ENCODE results near the gene HES3. TPM values are rescaled to one million over a fixed set of nuclear protein-coding genes. Genes with fewer than 3 reads are reported as not detected.

HES3 gene
- total RNA-seq, 2 donors from 2014 or later: not detected

GRCh38 chr1:6266641-6267040 lies 22.7 kb downstream of the HES3 start:
- no peaks in the 10 kb centered on the region for H3K36me3 Mint-ChIP-seq (ENCODE audit: low read depth)
- peaks cover 4% of the 10 kb centered on the region for H3K27me3 Mint-ChIP-seq
- no peaks in the 10 kb centered on the region for H3K9me3 ChIP-seq (ENCODE audit: control insufficient read depth, low read length, poor library complexity, severe bottlenecking)
- ATAC-seq (no peak), DNase-seq (no peak)
- H3K4me1 Mint-ChIP-seq: no peaks in the 10 kb centered on the region
- no peak overlapping the region for H3K4me3 Mint-ChIP-seq
- no peak overlapping the region for H3K27ac Mint-ChIP-seq

GRCh38 chr1:6267686-6268322 lies 23.8 kb downstream of the HES3 start:
- H3K4me3 Mint-ChIP-seq: no peak overlapping the region
- no peaks in the 10 kb centered on the region for H3K4me1 Mint-ChIP-seq

GRCh38 chr1:6268415-6268814 lies 24.4 kb downstream of the HES3 start:
- Mint-ChIP-seq H3K27me3 (no peaks in the 10 kb centered on the region), H3K27ac (no peak overlapping the region), H3K36me3 (ENCODE audit: low read depth) (no peaks in the 10 kb centered on the region), H3K4me3 (no peak overlapping the region), H3K4me1 (no peaks in the 10 kb centered on the region)
- H3K9me3 ChIP-seq (ENCODE audit: control insufficient read depth, low read length, poor library complexity, severe bottlenecking): no peaks in the 10 kb centered on the region
- DNase-seq: no peak
- ATAC-seq: no peak

More at GRCh38 chr1:6267686-6268322, 23.8 kb downstream of the HES3 start:
- Mint-ChIP-seq H3K36me3 (ENCODE audit: low read depth) (no peaks in the 10 kb centered on the region), H3K27ac (no peak overlapping the region), H3K27me3 (no peaks in the 10 kb centered on the region)
- no peaks in the 10 kb centered on the region for H3K9me3 ChIP-seq (ENCODE audit: control insufficient read depth, low read length, poor library complexity, severe bottlenecking)
- DNase-seq (no peak), ATAC-seq (no peak)

- Mint-ChIP-seq H3K36me3 (ENCODE audit: low read depth) (no peaks in the 10 kb centered on the region), H3K27ac (no peak overlapping the region), H3K4me3 (no peak overlapping the region), H3K4me1 (no peaks in the 10 kb centered on the region), H3K27me3 (no peaks in the 10 kb centered on the region)
- DNase-seq (no peak), ATAC-seq (no peak)
- no peaks in the 10 kb centered on the region for H3K9me3 ChIP-seq (ENCODE audit: control insufficient read depth, low read length, poor library complexity, severe bottlenecking)
Observed at GRCh38 chr1:6269296-6269695, 25.3 kb downstream of the HES3 start.

GRCh38 chr1:6269720-6270400 lies 25.9 kb downstream of the HES3 start:
- DNase-seq (no peak), ATAC-seq (no peak)
- H3K27me3 Mint-ChIP-seq: no peaks in the 10 kb centered on the region
- no peaks in the 10 kb centered on the region for H3K36me3 Mint-ChIP-seq (ENCODE audit: low read depth)
- no peak overlapping the region for H3K4me3 Mint-ChIP-seq
- H3K9me3 ChIP-seq (ENCODE audit: control insufficient read depth, low read length, poor library complexity, severe bottlenecking): no peaks in the 10 kb centered on the region
- no peak overlapping the region for H3K27ac Mint-ChIP-seq
- H3K4me1 Mint-ChIP-seq: no peaks in the 10 kb centered on the region

- Mint-ChIP-seq H3K36me3 (ENCODE audit: low read depth) (no peaks in the 10 kb centered on the region), H3K4me3 (no peak overlapping the region), H3K27ac (no peak overlapping the region), H3K27me3 (no peaks in the 10 kb centered on the region), H3K4me1 (no peaks in the 10 kb centered on the region)
- ATAC-seq: no peak
- no peaks in the 10 kb centered on the region for H3K9me3 ChIP-seq (ENCODE audit: control insufficient read depth, low read length, poor library complexity, severe bottlenecking)
- DNase-seq: no peak
Observed at GRCh38 chr1:6270401-6270800, 26.4 kb downstream of the HES3 start.

- H3K9me3 ChIP-seq (ENCODE audit: control insufficient read depth, low read length, poor library complexity, severe bottlenecking): no peaks in the 10 kb centered on the region
- no peaks in the 10 kb centered on the region for H3K27me3 Mint-ChIP-seq
- no peaks in the 10 kb centered on the region for H3K36me3 Mint-ChIP-seq (ENCODE audit: low read depth)
- ATAC-seq (no peak), DNase-seq (no peak)
- no peaks in the 10 kb centered on the region for H3K4me1 Mint-ChIP-seq
- no peak overlapping the region for H3K27ac Mint-ChIP-seq
- no peak overlapping the region for H3K4me3 Mint-ChIP-seq
Observed at GRCh38 chr1:6271006-6271405, 27.0 kb downstream of the HES3 start.

- Mint-ChIP-seq H3K4me3 (no peak overlapping the region), H3K36me3 (ENCODE audit: low read depth) (no peaks in the 10 kb centered on the region), H3K27me3 (no peaks in the 10 kb centered on the region), H3K4me1 (no peaks in the 10 kb centered on the region), H3K27ac (no peak overlapping the region)
- no peaks in the 10 kb centered on the region for H3K9me3 ChIP-seq (ENCODE audit: control insufficient read depth, low read length, poor library complexity, severe bottlenecking)
- DNase-seq (no peak), ATAC-seq (no peak)
Observed at GRCh38 chr1:6271554-6271953, 27.6 kb downstream of the HES3 start.

GRCh38 chr1:6272452-6272851 lies 28.5 kb downstream of the HES3 start:
- ATAC-seq (no peak), DNase-seq (no peak)
- Mint-ChIP-seq H3K27me3 (no peaks in the 10 kb centered on the region), H3K27ac (no peak overlapping the region), H3K4me1 (peaks cover under 1% of the 10 kb centered on the region), H3K4me3 (no peak overlapping the region), H3K36me3 (ENCODE audit: low read depth) (no peaks in the 10 kb centered on the region)
- no peaks in the 10 kb centered on the region for H3K9me3 ChIP-seq (ENCODE audit: control insufficient read depth, low read length, poor library complexity, severe bottlenecking)

- H3K9me3 ChIP-seq (ENCODE audit: control insufficient read depth, low read length, poor library complexity, severe bottlenecking): no peaks in the 10 kb centered on the region
- ATAC-seq (no peak), DNase-seq (no peak)
- H3K4me3 Mint-ChIP-seq: no peak overlapping the region
- no peaks in the 10 kb centered on the region for H3K27me3 Mint-ChIP-seq
- no peak overlapping the region for H3K27ac Mint-ChIP-seq
- H3K4me1 Mint-ChIP-seq: peaks cover 2% of the 10 kb centered on the region
- no peaks in the 10 kb centered on the region for H3K36me3 Mint-ChIP-seq (ENCODE audit: low read depth)
Observed at GRCh38 chr1:6272868-6273267, 28.9 kb downstream of the HES3 start.

- Mint-ChIP-seq H3K36me3 (ENCODE audit: low read depth) (no peaks in the 10 kb centered on the region), H3K4me1 (peaks cover 2% of the 10 kb centered on the region), H3K27me3 (no peaks in the 10 kb centered on the region)
Observed at GRCh38 chr1:6273380-6273891, 29.5 kb downstream of the HES3 start.

GRCh38 chr1:6274102-6274501 lies 30.1 kb downstream of the HES3 start:
- Mint-ChIP-seq H3K4me3 (no peak overlapping the region), H3K27me3 (no peaks in the 10 kb centered on the region), H3K27ac (no peak overlapping the region), H3K4me1 (peaks cover 2% of the 10 kb centered on the region), H3K36me3 (ENCODE audit: low read depth) (peaks cover 4% of the 10 kb centered on the region)
- H3K9me3 ChIP-seq (ENCODE audit: control insufficient read depth, low read length, poor library complexity, severe bottlenecking): no peaks in the 10 kb centered on the region
- no peak for DNase-seq
- no peak for ATAC-seq

More at GRCh38 chr1:6273380-6273891, 29.5 kb downstream of the HES3 start:
- no peaks in the 10 kb centered on the region for H3K9me3 ChIP-seq (ENCODE audit: control insufficient read depth, low read length, poor library complexity, severe bottlenecking)
- no peak overlapping the region for H3K4me3 Mint-ChIP-seq
- no peak for ATAC-seq
- DNase-seq: no peak
- H3K27ac Mint-ChIP-seq: no peak overlapping the region

GRCh38 chr1:6274622-6275139 lies 30.7 kb downstream of the HES3 start:
- H3K27ac Mint-ChIP-seq: no peak overlapping the region
- DNase-seq (no peak), ATAC-seq (no peak)
- H3K27me3 Mint-ChIP-seq: no peaks in the 10 kb centered on the region
- peaks cover 2% of the 10 kb centered on the region for H3K4me1 Mint-ChIP-seq
- no peaks in the 10 kb centered on the region for H3K9me3 ChIP-seq (ENCODE audit: control insufficient read depth, low read length, poor library complexity, severe bottlenecking)
- peaks cover 6% of the 10 kb centered on the region for H3K36me3 Mint-ChIP-seq (ENCODE audit: low read depth)
- H3K4me3 Mint-ChIP-seq: no peak overlapping the region
